Vagina (tissue), 2 donors: ENCODE measurements around the gene GORASP1.

Source experiments
- POLR2A ChIP-seq, 2 donors: fragments of 450-650 bp; IDR thresholded peaks; one replicate each; pipeline ENCODE4 v1.6.1; 2017; ENCODE audit warnings: antibody characterized with exemption in 2 of 2, mild to moderate bottlenecking in 2 of 2, moderate library complexity in 2 of 2
- POLR2AphosphoS5 ChIP-seq, 2 donors: sonication (generic); formaldehyde crosslinking; IDR thresholded peaks; one replicate each; pipeline ENCODE4 v1.9.0; 2017; ENCODE audit warnings: antibody characterized with exemption in 2 of 2, mild to moderate bottlenecking in 2 of 2, low read depth in 1 of 2; ENCODE audit not compliant: insufficient read depth in 1 of 2
- TF ChIP-seq, protein P1 (sequence below), 3 experiments: fragments of 450-650 bp in 2 of 3; fragments of 200-600 bp in 1 of 3; sonication (generic) in 1 of 3; IDR thresholded peaks; one replicate each; pipeline ENCODE4 v1.5.1; 2017 to 2019; ENCODE audit warnings: antibody characterized with exemption in 3 of 3, mild to moderate bottlenecking in 2 of 3, moderate library complexity in 2 of 3

DNA sequence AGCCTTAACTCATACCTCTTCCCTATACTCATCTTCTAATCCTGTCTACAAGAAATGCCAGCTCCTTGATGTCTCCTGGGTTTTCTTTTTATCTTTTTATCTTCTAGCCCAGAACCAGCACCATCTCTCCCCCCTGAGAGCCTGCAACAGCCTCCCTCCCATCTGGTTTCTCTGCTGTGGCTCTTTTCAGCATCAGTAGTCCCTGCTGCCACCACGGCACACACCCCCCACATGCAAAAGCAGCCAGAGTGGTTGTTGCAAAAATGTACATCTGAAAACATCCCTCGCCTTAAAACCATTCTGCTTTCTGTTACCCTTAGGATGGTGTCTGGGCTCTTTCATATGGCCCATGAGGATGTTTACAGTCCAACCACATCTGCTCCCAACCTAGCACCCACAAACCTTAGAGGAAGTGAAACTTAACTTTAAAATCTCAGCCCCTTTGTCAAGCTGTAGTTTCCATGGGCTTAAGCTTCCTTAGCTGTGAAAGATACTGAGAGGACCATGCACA is 828 bp upstream of the GORASP1 start:
- TF ChIP-seq, protein P1, sequence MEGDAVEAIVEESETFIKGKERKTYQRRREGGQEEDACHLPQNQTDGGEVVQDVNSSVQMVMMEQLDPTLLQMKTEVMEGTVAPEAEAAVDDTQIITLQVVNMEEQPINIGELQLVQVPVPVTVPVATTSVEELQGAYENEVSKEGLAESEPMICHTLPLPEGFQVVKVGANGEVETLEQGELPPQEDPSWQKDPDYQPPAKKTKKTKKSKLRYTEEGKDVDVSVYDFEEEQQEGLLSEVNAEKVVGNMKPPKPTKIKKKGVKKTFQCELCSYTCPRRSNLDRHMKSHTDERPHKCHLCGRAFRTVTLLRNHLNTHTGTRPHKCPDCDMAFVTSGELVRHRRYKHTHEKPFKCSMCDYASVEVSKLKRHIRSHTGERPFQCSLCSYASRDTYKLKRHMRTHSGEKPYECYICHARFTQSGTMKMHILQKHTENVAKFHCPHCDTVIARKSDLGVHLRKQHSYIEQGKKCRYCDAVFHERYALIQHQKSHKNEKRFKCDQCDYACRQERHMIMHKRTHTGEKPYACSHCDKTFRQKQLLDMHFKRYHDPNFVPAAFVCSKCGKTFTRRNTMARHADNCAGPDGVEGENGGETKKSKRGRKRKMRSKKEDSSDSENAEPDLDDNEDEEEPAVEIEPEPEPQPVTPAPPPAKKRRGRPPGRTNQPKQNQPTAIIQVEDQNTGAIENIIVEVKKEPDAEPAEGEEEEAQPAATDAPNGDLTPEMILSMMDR (IDR thresholded peaks at IDR 0.05), result no peak
- TF ChIP-seq POLR2A (IDR thresholded peaks at IDR 0.05), result no peak
- TF ChIP-seq POLR2AphosphoS5 (IDR thresholded peaks at IDR 0.05; ENCODE audit: insufficient read depth in 1 of 2, low read depth in 1 of 2), result no peak
